CD4-positive, alpha-beta T cell treated with Interleukin-6 for 4 hours (primary cell): Measurements from ENCODE around the gene GOLGA6B.
"Not testable (repeated sequence)": the region's sequence is repeated elsewhere in the genome, so short reads cannot be mapped to it uniquely, and the experiment has no call there.

Experiments
- DNase-seq: peaks from one replicate; pipeline ENCODE4 v3.0.0-alpha.2; 2020; ENCODE audit warnings: mixed read lengths

Gene GOLGA6B

GRCh38 chr15:72654397-72654796, at the start of gene GOLGA6B:
TSS of gene GOLGA6B (plus strand) at chr15:72654697. CDS start at chr15:72654738, 41 bp downstream.
- not testable (repeated sequence) for DNase-seq

- DNase-seq = no peak
Measured at GRCh38 chr15:72604794-72605193, 49.7 kb upstream of the GOLGA6B start.

GRCh38 chr15:72608084-72608483, 46.4 kb upstream of the GOLGA6B start:
- DNase-seq = not testable (repeated sequence)

- DNase-seq = no peak
Measured at GRCh38 chr15:72609862-72610261, 44.6 kb upstream of the GOLGA6B start.

- DNase-seq = not testable (repeated sequence)
Measured at GRCh38 chr15:72612324-72612723, 42.2 kb upstream of the GOLGA6B start.

- no peak for DNase-seq
Measured at GRCh38 chr15:72614810-72615532, 39.5 kb upstream of the GOLGA6B start.

GRCh38 chr15:72615533-72616233, 38.8 kb upstream of the GOLGA6B start:
- DNase-seq = peak; percentile 29

GRCh38 chr15:72616491-72617210, 37.8 kb upstream of the GOLGA6B start:
- no peak for DNase-seq

GRCh38 chr15:72623854-72624253, 30.6 kb upstream of the GOLGA6B start:
- not testable (repeated sequence) for DNase-seq

GRCh38 chr15:72626153-72626552, 28.3 kb upstream of the GOLGA6B start:
- DNase-seq = not testable (repeated sequence)

GRCh38 chr15:72628249-72629067, 26.0 kb upstream of the GOLGA6B start:
- not testable (repeated sequence) for DNase-seq

GRCh38 chr15:72629068-72629570, 25.4 kb upstream of the GOLGA6B start:
- not testable (repeated sequence) for DNase-seq

- DNase-seq = peak; percentile 59
Measured at GRCh38 chr15:72636519-72637282, 17.8 kb upstream of the GOLGA6B start.

GRCh38 chr15:72639759-72640483, 14.6 kb upstream of the GOLGA6B start:
- not testable (repeated sequence) for DNase-seq

GRCh38 chr15:72642271-72642670, 12.2 kb upstream of the GOLGA6B start:
- DNase-seq = not testable (repeated sequence)

- not testable (repeated sequence) for DNase-seq
Measured at GRCh38 chr15:72648631-72649253, 5.8 kb upstream of the GOLGA6B start.

GRCh38 chr15:72656014-72656413, 1.5 kb downstream of the GOLGA6B start:
- not testable (repeated sequence) for DNase-seq

GRCh38 chr15:72661081-72661480, 6.6 kb downstream of the GOLGA6B start:
- not testable (repeated sequence) for DNase-seq

GRCh38 chr15:72663931-72664330, 9.4 kb downstream of the GOLGA6B start:
- not testable (repeated sequence) for DNase-seq

- DNase-seq = not testable (repeated sequence)
Measured at GRCh38 chr15:72665706-72666105, 11.2 kb downstream of the GOLGA6B start.
